Body of pancreas (tissue), 4 donors: ENCODE results near the gene GRIP1. TPM values are rescaled to one million over a fixed set of nuclear protein-coding genes. Genes with fewer than 3 reads are reported as not detected.

Experiments
- ATAC-seq: fragments of 150-250 bp; one replicate; pipeline ENCODE4 v1.9.1; 2016
- DNase-seq, 4 donors: peaks; one replicate each; pipeline ENCODE4 v3.0.0-alpha.2; 2019
- H3K27ac ChIP-seq, 4 donors: fragments of 200-600 bp; sonication (generic); 1 replicate in 3 of 4; 2 replicates in 1 of 4; pipeline versions ENCODE4 v1.5.1 to v1.6.1; 2016 to 2019; ENCODE audit warnings: mild to moderate bottlenecking in 1 of 4, mixed read lengths in 1 of 4, moderate library complexity in 1 of 4
- H3K27me3 ChIP-seq, 2 donors: fragments of 200-600 bp; sonication (generic); one replicate each; pipeline ENCODE4 v1.6.0; 2016; ENCODE audit warnings: mild to moderate bottlenecking in 1 of 2
- H3K36me3 ChIP-seq, 2 donors: fragments of 200-600 bp; sonication (generic); replicated peaks in 1 of 2; 2 replicates each; pipeline ENCODE4 v1.5.1; 2016; ENCODE audit warnings: low read depth in 2 of 2; ENCODE audit not compliant: insufficient read depth in 1 of 2
- H3K4me1 ChIP-seq: fragments of 200-600 bp; sonication (generic); one replicate; pipeline ENCODE4 v1.6.0; 2016
- H3K4me3 ChIP-seq, 2 donors: fragments of 200-600 bp; sonication (generic); 1 replicate in 1 of 2; 2 replicates in 1 of 2; pipeline ENCODE4 v1.5.1; 2016 to 2019
- H3K9me3 ChIP-seq, 3 donors: fragments of 200-600 bp; sonication (generic); 1 replicate in 2 of 3; 2 replicates in 1 of 3; pipeline ENCODE4 v1.5.1; 2016
- CTCF ChIP-seq, 7 experiments: fragments of 450-650 bp in 4 of 7; fragments of 200-600 bp in 3 of 7; sonication (generic) in 3 of 7; IDR thresholded peaks; one replicate each; pipeline ENCODE4 v1.5.1; 2016 to 2019; ENCODE audit warnings: antibody characterized with exemption in 7 of 7
- POLR2A ChIP-seq, 3 donors: fragments of 450-650 bp; IDR thresholded peaks; one replicate each; pipeline ENCODE4 v1.6.1; 2016; ENCODE audit warnings: antibody characterized with exemption in 3 of 3, mild to moderate bottlenecking in 2 of 3
- WGBS, 2 donors: methylation state at CpG; one replicate each; pipeline ENCODE4 v1.1.5; 2017; 5-methylcytosine and 5-hydroxymethylcytosine counted together
- intact Hi-C: fragments of 100-400 bp; cut with DNase I; formaldehyde crosslinking; loops from one replicate; pipeline ENCODE4 v1.15.1; 2023
- total RNA-seq, 2 donors: library from RNA; depleted of rRNA; stranded (reverse); fragments of >200 nt; gene quantifications; one replicate each; pipeline ENCODE4 v1.1.0, GENCODE V29; 2016

The GRIP1 gene
- total RNA-seq, 2 donors from 2014 or later: 7.5 to 17.8 TPM

DNA sequence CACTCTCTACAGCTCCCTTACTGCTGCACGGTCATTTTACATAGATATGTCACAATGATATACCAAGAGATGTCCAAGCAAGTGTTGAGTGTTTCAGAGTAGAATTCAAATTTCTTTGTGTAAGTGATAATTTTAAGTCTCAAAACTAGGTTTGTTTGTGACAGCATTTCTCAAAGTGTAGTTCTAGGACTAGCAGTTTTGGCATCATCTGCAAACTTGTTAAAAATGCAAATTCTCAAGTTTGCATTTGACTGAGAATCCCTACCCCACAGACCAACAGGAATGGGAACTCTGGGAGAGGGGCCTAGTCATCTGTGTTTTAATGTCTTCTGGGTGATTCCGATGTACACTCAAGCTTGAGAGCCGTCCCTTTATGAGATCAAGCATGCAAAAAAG is 279.0 kb downstream of the GRIP1 start:
- no peak for TF ChIP-seq POLR2A (IDR thresholded peaks at IDR 0.05)
- no peak for TF ChIP-seq CTCF (IDR thresholded peaks at IDR 0.05)
- H3K4me1 ChIP-seq: no peaks in the 10 kb centered on the region
- 86 to 92% methylated on average over 3 of the region's 3 CpGs for WGBS, 2 donors
- ATAC-seq: no peak
- DNase-seq: no peak
- intact Hi-C loops: no loop called here
- no peaks in the 10 kb centered on the region for H3K9me3 ChIP-seq
- no peak overlapping the region for H3K27ac ChIP-seq
- H3K36me3 ChIP-seq: no peaks in the 10 kb centered on the region
- no peaks in the 10 kb centered on the region for H3K27me3 ChIP-seq
- no peak overlapping the region for H3K4me3 ChIP-seq

- Histone ChIP-seq H3K27me3 (no peaks in the 10 kb centered on the region), H3K9me3 (no peaks in the 10 kb centered on the region), H3K36me3 (no peaks in the 10 kb centered on the region), H3K4me1 (no peaks in the 10 kb centered on the region), H3K27ac (no peak overlapping the region), H3K4me3 (no peak overlapping the region)
- 80% methylated on average over 10 of the region's 10 CpGs for whole genome bisulfite sequencing, 2 donors
- no peak for TF ChIP-seq POLR2A (IDR thresholded peaks at IDR 0.05)
- TF ChIP-seq CTCF (IDR thresholded peaks at IDR 0.05): no peak
- DNase-seq (no peak), ATAC-seq (no peak)
- intact Hi-C loops: no loop called here
Measured at GRCh38 chr12:66398931-66399910, 279.7 kb downstream of the GRIP1 start.

DNA sequence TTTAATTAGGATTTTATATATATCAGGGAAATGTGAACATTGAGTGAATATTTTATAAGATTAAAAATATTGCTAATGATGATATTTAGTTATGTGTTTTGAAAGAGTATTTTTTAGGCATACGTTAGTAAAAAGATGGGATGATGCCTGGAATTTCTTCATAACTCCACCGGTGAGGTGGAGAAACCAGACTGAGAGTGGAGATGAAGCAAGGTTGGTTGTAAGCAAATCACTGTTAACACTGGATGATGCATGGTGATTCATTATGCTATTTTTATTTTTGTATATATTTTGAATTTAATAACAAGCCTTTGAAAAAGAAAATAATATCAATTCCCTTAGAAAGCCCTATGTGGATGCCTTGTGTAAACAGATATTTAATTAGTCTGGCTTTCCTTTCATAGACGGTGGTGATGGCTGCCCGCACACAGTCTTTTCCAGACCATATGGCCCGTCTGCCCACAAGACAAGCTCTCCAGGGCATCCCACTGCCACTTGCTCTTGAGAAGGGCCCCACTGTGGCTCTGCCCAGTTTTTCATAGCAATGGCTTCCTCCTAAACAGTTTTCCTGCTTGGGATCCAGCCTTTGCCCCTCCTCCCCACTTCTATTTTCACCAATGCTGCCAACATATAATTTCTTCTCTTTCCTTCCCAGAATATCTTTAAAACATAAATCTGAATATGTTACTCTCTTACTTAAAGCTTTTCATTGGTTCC is 281.1 kb downstream of the GRIP1 start:
- Histone ChIP-seq H3K36me3 (no peaks in the 10 kb centered on the region), H3K27me3 (no peaks in the 10 kb centered on the region), H3K4me3 (no peak overlapping the region), H3K4me1 (no peaks in the 10 kb centered on the region), H3K27ac (no peak overlapping the region), H3K9me3 (no peaks in the 10 kb centered on the region)
- intact Hi-C loops: no loop called here
- WGBS, 2 donors: 86 to 88% methylated on average over 5 of the region's 5 CpGs
- TF ChIP-seq CTCF (IDR thresholded peaks at IDR 0.05): no peak
- no peak for TF ChIP-seq POLR2A (IDR thresholded peaks at IDR 0.05)
- ATAC-seq (no peak), DNase-seq (no peak)

DNA sequence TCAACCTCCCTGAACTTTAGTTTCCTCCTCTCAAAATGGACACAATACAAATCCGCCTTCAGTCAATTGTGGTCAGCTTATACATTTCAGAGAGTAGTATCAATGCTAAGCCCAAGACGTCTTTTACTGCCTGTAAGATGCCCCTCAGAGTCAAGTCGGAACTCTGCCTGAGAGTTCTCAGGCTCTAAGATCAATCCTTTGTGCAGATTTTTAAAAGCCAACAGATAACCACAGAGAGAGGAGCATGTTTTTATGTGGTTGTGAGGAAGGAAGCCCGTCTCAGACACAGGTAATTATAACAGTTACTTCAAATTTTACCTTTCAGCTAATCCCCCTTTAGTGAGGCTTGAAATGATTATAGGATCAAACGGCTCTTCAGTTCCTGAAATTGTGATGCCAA is 285.0 kb downstream of the GRIP1 start:
- no peak for TF ChIP-seq POLR2A (IDR thresholded peaks at IDR 0.05)
- TF ChIP-seq CTCF (IDR thresholded peaks at IDR 0.05): no peak
- Histone ChIP-seq H3K27me3 (no peaks in the 10 kb centered on the region), H3K9me3 (no peaks in the 10 kb centered on the region), H3K36me3 (no peaks in the 10 kb centered on the region), H3K27ac (no peak overlapping the region), H3K4me1 (no peaks in the 10 kb centered on the region), H3K4me3 (no peak overlapping the region)
- ATAC-seq (no peak), DNase-seq (no peak)
- intact Hi-C loops: no loop called here
- WGBS, 2 donors: 53 to 64% methylated on average over 5 of the region's 5 CpGs
